Cortex of kidney (tissue), 1 donor: ENCODE results near the gene LBH.

Experiments
- DNase-seq: peaks from one replicate; lab custom pipeline; 2025; lab: John Stamatoyannopoulos, UW

LBH gene

DNA sequence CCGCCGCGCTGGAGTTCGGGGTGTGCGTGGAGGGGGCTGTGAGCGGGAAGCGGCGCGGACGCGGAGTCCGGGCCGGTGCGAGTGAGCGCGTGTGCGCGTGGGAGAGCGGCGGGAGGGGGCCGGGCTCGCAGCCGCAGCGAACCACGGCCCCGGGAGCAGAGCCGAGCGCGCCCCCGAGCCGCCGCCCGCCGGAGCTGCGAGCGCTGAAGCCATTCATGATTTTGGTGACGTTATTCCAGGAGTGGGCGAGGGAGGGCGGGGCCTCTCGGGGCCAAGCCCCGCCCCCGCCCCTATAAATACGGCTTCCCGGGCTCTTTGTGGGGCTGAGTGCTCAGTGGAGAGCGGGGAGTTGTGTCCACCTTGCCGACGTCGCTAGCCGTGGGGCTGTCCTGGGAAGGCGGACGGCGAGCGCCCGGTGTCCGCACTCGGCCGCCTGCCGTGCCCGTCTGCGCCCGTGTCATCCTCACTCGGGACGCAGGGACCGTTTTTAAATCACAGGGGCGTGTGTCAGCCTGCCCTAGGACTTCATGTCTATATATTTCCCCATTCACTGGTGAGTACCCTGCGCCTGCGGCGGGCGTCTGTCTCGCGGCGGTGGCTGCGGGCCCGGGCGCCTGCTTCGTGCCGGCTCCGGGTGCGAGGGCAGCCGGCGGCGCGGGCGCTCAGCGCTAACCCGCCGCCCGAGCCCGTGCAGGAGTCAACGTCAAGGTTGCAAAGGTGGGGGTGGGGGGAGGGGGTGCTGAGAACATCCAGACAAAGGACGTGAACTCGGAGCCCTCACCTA, at the start of gene LBH:
TSS of gene LBH (plus strand) at position 323 of the 784 bp plus-strand sequence. CDS start at position 528, 205 bp downstream.
- DNase-seq, result no peak

DNA sequence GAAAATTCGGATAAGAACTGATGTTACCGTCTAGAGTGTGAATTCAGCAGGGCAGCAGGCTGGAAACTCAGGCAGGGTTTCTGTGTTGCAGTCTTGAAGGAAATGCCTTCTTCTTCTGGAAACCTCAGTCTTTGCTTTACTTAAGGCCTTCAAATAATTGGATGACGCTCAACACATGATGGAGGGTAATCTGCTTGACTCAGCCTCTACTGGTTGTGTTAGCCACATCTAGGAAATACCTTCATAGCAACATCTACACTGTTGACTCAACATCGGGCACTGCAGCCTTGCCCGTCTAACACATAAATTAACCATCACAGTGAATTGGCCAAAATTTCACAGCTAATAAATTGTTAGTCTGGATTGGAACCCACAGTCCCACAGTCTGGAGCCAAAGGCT, 47.3 kb upstream of the LBH start:
- no peak for DNase-seq

DNA sequence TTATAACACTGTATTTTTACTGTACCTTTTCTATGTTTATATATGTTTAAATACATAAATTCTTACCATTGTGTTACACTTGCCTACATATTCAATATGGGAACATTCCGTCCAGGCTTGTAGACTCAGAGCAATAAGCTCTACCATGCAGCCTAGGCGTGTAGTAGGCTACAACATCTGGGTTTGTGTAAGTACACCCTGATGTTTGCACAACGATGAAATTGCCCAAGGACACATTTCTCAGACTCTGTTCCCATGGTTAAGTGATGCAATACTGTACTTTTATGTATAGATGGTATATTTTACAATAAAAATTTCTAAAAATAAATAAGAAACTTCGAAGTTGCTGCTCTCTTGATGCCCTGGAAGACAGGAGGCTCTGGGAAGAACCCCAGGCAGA, 46.2 kb upstream of the LBH start:
- DNase-seq, result no peak

DNA sequence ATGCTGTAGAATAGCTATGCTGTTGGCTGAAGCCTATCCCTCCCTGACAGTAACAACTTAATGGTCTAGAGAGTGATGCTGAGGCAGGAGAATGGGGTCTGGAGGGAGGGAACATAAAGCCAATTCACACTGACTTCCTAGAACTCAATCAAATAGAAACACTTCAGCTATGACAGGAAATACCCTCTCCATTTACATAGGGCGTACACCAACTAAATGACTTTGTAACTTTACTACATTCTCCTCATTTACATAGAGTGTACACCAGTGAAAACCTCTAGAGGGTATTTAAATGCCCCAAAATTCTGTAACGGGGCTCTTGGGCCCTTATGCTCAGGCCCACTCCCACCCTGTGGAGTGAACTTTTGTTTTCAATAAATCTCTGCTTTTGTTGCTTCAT, 43.0 kb upstream of the LBH start:
- DNase-seq, result no peak

DNA sequence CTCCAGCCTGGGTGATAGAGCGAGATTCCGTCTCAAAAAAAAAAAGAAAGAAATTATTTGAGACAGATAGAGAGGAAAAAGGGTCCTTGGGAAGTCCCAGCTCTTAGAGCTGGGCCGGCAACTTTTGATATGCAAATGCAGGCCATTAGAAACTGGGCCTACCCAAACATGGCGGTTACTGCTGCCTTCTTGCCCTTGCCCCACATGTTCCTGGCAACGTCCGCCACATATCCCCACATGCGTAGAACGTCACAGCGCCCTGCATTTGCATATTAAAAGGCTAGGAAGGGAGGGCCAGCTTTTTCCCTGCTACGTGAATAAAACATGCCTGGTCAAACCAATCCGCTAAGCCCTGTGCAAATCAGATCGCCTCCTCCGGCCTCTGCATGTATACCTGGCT, 40.7 kb upstream of the LBH start:
- DNase-seq, result no peak

DNA sequence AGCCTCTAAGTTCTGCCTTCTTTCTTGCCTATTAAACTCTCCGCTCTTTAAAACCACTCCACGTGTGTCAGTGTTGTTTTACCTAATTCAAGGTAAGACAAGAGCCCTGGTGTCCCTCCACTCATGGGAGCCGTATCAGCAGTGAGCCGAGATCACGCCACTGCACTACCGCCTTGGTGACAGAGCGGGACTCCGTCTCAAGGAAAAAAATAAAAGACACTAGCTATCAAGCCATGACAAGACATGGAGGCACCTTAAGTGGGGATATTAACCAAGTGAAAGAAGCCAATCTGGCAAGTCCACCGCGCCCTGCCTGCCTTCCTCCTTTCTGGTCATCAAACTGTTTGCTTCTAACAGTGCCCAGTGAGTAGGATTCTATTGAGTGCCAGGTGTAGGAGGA, 40.2 kb upstream of the LBH start:
- DNase-seq, result no peak

DNA sequence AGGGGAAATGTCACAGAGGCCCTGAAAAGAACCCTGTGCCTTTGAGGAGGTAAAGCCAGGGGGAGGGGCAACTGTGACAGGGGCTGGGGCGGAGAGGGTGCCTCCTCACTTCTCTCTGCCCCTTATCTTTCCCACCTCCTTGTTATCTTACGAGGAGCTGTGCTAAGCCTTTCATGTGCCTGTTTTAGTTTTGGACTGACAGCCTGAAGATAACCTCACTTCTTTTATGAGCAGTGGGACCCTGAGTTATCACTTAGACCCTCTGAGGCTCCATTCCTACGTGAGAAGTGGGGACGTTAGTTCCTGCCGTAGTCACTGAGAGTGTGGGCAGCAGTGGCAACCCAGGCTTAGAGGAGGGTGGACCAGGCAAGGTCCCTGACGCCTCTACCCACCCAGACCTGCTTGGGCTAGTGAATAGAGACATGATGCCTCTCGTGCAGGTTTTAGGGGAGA, 39.5 kb upstream of the LBH start:
- DNase-seq, result no peak

DNA sequence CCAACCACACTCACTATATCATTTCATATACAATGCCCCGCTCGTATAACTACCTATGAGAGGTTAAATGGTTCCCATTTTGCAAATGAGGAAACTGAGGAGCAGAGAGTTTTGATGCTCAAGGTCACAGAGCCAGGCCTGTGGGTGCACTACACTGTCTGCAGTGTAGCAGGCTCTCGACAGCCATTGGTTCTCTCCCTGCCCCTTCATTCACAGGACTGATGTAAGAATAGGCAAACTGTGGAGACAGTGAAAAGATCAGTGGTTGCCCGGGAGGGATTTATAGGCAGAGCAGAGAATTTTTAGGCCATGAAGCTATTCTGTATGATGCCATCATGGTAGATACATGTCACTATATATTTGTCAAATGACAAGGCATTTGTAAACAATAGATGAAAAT, 39.0 kb upstream of the LBH start:
- no peak for DNase-seq

DNA sequence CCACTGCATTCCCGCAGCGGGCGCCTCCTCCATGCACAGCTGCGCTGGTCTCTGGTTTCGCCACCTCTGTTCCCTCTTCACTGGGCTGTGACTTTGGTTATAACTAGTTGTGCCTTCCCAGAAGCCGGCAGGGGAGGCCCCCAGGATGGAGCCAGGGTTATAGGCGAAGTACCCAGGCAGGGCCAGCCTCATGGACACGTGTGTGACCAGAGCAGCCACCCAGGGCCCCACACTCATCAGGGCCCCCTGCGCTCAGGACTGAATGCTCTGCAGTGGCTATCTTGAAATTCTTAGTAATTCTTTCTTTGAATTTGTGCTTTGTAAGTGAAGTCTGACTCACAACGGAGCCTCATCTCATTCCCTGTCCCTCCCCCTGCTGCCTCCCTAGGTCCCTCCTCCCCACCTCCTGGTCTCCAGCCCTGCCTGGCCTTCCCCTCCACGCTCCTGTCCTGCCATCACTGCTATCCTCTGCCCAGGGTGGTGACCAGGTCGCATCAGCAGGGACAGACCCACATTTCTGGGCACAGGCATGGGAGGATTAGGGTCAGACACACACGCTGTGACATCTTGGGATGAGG, 38.1 kb upstream of the LBH start:
- DNase-seq, result no peak

DNA sequence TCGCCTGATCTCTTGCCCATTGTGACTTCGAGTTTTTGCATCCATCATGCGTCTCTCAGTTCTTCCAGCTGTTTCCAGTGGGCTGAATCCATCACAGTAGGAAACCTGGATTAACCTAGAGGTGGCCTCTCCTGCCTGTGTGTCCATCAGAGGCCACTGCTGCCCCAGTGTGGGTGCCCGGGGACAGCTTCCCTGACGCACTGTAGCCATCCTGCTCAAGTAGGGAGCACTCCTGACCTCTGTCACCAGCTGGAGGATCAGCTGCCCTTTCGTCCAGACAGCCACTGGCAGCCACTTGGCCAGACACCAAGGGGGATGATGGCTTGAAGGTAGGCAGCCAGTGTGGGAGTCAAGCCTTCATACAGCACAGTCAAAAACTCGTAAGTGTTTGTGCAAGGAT, 36.9 kb upstream of the LBH start:
- no peak for DNase-seq

DNA sequence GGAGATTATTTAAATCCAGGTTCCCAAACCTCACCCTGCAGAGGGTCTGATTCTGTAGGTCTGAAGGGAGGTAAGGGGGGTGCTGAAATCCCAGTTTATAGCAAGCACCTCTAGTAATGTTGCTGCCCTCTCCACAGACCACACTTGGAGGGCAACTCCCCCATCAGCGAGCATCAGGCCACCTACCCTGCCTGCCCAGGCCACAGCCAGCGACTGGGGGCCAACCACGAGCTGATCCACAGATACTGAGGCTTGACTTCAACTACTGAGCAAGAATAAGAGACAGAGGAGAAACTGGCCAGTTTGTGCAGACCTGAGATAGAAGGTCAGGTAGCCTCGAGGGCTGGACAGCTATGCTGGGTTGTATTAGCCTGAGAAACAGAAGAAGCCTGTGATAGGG, 36.3 kb upstream of the LBH start:
- no peak for DNase-seq

DNA sequence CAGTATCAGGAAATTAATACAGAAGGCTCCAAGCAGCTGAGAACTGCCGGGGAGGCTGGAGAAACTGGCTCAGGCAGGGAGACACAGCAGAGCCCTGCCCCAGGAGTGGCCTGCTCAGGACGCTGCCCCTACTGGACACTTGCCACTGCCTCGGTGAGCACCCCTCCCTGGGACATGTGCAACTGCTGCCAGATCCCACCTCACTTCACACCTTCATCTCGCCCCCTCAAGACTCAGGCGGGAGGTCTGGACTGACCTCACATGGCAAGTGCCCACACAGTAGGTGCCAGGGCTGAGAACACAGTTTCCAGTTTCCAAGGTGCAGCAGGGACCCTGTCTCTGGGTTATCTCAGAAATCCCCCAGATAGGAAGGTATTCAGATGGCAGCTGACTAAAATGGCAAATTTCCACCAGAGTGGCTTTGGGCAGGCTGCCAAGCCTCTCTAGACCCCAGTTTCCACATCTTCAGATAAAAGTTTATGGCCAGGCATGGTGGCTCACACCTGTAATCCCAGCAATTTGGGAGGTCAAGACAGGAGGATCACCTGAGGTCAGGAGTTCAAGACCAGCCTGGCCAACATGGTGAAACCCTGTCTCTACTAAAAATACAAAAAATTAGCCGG, 33.7 kb upstream of the LBH start:
- no peak for DNase-seq

DNA sequence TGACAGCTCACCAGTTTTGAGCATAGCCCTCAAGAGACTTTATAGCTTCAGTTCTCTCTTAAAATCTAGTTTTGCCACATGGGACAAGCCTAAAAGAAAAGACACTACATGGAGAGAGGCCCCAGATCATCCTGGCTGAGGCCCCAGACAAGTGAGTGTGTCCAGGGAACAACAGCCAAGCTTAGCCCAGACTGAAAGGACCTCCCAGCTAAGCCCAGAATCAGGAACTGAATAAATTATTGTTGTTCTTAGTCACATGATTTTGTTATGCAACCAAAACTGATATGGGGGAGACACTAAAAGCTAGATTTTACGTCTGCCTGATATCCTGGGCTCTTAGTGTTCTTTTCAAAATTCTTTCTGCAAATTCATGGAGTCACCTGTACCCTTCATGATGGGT, 29.3 kb upstream of the LBH start:
- DNase-seq, result no peak

DNA sequence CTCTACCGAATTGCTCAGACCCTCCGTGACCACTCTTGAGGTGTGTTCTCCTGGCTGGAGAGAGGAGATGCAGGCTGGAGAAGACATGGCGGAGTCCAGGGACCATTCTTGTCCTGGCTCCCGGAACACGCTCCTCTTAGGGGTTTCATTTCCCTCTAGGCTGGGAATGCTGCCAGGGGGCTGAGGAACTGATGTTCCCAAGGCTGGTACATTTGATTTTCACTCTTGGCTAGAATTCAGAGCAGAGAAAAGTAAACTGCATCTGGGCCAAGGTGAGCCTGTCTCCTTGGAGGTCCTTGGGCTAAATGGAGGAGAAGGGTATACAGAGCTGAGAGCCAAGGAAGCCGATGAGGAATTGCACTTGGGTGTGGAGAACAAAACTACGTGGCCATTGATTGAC, 28.2 kb upstream of the LBH start:
- DNase-seq, result no peak

DNA sequence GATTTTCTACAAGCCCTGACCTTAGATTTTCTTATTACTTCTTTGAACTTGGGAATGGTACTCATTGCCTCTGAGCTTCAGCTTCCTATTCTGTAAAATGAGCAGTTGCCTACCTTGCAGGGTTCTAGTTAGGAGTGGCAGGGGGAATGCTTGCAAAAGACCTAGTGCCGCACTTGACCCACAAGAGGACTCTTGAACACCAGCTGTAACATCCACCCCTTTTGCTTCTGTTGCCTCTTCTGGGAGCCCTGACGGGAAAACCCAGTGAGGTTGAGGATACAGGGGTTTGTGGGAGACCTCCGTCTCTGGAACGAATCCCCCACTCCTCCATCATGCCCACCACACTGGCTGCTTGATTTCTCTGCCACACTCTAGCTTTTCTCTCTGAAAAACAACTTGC, 27.1 kb upstream of the LBH start:
- DNase-seq, result no peak

DNA sequence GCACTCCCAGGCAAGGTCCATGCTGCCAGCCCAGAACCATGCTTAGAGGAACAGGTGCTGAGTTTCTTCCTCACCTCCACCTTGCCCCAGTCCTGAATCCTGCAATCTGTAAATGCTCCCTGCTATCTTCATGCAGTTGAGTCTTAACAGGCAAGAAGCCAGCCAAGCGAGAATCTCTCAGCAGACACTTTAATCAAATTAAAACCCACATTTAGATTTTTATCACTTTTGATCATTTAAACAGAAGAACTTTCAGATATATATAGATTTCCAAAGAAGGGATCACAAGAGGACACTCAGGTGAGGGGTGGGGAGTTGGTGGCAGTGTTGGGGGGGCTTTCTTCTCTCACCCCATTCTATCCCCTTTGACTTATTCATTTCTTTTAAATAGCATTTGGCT, 25.9 kb upstream of the LBH start:
- no peak for DNase-seq

DNA sequence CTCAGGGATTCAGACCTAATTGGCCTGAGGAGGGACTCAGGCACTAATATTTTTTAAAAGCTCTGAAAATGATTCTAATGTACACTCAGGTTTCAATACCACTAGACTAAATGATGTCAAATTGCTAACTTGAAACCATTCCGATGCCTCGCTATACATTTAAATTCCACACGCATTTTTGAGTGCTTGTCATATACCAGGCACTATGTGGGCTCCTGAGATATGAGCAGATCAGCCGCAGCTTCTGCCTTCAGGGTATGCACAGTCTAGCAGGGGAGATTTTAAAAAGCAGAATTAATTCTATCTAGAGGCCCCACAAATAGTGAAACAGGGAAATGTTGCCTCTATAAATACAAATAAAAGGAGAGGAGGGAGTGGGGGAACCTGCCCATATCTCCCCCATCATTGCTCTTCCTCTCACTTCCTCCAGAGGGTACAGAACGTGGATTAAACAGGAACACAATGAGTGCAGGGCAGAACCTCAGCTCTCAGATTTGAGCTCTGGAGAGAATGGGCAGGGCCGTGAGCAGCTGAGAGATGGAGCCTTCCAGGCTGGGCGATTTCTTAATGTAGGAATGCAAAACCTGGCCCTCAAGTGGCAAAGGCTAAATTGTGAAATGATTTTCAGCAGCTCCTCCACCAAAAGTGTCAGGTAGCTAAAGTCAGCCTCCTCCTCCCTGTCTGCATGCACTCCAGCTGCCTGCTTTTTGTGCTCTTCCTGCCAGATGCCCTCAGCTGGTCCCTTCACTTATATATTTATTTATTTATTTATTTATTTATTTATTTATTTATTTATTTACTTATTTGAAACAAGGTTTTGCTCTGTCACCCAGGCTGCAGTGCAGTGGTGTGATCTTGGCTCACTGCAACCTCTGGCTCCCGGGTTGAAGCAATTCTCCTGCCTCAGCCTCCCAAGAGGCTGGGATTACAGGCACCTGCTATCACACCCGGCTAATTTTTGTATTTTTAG, 24.6 kb upstream of the LBH start:
- no peak for DNase-seq

DNA sequence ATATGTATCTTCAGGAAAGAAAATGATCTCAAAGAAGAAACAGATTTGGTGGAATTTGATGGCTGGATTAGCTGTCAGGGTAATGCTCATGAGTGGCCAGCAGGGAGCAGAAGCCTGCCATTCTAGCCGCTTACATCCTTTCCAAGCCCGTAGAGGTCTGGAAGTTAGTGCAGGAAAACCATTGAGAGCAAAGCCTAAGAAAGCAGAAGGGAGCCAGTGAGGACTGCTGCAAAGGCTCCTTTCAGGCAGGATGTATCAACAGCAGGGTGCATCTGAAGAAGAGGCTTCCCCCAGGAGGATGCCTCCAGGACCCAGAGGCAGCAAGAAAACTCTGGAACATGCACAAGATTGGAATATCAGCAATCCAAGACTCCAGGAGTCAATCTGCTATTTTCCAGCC, 22.9 kb upstream of the LBH start:
- no peak for DNase-seq

DNA sequence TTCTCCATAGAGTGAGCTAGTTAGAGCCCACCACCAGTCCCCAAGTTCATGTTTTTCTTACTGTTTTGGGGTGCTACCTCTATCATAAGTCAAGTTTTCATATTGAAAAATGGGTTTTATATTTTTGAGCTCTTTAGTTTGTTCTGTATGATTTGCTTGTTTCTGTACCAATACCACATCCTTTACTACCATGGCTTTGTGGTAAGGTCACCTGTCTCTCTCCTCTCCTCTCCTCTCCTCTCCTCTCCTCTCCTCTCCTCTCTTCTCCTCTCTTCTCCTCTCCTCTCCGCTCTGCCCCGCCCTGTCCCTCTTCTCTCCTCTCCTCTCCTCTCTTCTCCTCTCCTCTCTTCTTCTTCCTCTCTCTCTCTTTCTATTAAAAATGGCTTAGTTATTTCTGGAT, 22.1 kb upstream of the LBH start:
- DNase-seq, result no peak

DNA sequence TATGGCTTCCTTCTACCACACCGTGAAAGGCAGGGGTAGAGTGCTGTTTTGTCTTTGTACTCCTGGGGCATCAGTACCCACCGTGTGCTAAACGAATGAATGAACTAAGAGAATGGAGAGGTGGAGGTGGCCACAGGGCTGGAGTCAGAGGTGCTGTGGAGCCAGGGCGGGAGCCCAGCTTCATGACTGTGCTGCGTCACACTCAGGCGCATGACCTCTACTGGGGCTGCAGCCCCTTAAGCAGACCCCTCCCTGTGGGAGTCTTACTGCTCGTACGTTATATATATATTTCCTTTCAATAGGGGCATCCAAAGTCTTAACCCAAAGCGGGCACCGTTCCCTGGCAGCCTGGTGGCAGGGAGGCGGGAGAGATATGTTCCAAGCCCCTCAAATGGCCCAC, 18.0 kb upstream of the LBH start:
- DNase-seq, result no peak

DNA sequence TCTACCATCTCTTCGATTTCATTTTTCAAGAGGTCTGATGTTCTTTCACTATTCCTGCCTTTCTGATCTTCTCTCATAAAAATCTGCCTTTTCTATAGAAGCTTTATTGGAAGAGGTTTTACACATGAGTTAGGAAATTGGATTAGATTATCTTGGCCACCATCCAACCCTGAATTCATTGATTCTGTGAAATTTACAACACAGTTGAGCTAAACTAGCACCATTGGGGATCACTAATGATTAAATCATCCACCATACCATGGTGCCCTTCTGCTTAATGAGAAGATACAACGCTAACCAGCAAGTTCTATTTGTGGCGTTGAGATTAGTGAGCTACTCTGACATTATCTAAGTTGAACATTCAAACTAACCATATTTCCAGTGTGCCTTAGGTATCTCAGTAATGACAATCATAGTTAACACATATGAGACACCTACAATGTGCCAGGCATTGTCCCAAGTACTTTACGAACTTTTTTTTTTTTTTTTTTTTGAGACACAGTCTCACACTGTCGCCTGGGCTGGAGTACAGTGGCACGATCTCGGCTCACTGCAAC, 17.3 kb upstream of the LBH start:
- DNase-seq, result no peak

DNA sequence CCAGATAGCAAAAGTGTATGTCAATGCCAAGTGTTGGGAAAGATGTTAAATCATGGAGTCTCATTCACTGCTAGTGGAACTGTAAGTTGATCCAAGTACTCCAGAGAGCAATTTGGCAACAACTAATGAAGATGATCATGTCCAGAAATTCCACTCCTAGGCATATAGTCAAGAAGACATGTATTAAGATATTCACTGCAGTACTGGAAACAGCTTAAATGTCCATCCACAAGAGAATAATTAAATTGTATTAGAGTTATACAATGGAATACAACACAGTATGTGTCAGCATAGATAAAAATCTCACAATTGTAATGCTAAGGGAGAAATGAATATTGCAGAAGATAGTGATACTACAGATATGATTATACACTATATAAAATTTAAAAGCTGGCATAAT, 15.2 kb upstream of the LBH start:
- no peak for DNase-seq
